ENCODE results near the gene PLA2G4C. TPM values are rescaled to one million over a fixed set of nuclear protein-coding genes. Genes with fewer than 3 reads are reported as not detected.
"Not testable (repeated sequence)": the region's sequence is repeated elsewhere in the genome, so short reads cannot be mapped to it uniquely, and the experiment has no call there.

PLA2G4C gene
- total RNA-seq, 1 donor = 6.3 TPM

DNA sequence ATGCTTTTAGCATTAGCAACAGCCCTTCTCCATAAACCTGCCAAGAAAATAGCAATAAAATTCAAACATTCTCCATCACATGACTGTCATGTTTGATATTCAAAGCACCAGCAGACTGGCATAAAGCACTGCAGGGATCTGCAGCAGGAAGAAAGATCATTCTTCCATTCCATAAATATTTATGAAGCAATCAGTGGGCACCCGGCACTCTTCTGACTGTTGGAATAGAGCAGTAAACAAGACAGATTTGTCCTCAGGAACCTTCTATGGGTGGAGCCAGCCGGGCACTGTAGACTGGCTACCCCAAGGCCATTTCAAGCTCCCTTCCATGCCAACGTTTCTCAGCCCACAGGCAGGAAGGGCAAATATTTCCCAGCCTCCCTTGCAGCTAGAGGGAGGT, 25.5 kb downstream of the PLA2G4C start:
- DNase-seq (ENCODE audit: low read depth) = no peak
- H3K4me3 ChIP-seq (ENCODE audit: low read depth, low read length) = no peak overlapping the region

DNA sequence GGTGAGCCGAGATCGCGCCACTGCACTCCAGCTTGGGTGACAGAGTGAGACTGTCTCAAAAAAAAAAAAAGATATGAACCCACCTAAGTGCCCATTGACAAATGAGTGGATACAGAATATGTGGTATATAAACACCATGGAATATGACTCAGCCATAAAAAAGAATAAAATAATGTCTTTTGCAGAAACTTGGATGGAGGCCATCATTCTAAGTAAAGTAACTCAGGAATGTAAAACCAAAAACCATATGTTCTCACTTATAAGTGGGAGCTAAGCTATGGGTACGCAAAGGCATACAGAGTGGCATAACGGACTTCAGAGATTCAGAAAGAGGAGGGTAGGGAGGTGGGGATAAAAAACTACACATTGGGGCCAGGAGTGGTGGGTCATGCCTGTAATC, 29.5 kb downstream of the PLA2G4C start:
- TF ChIP-seq, protein P1, sequence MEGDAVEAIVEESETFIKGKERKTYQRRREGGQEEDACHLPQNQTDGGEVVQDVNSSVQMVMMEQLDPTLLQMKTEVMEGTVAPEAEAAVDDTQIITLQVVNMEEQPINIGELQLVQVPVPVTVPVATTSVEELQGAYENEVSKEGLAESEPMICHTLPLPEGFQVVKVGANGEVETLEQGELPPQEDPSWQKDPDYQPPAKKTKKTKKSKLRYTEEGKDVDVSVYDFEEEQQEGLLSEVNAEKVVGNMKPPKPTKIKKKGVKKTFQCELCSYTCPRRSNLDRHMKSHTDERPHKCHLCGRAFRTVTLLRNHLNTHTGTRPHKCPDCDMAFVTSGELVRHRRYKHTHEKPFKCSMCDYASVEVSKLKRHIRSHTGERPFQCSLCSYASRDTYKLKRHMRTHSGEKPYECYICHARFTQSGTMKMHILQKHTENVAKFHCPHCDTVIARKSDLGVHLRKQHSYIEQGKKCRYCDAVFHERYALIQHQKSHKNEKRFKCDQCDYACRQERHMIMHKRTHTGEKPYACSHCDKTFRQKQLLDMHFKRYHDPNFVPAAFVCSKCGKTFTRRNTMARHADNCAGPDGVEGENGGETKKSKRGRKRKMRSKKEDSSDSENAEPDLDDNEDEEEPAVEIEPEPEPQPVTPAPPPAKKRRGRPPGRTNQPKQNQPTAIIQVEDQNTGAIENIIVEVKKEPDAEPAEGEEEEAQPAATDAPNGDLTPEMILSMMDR (IDR thresholded peaks at IDR 0.05; ENCODE audit: insufficient read depth, low read length) = no peak
- DNase-seq (ENCODE audit: low read depth) = peak; percentile 19
- H3K4me3 ChIP-seq (ENCODE audit: low read depth, low read length) = no peak overlapping the region

More for the DNA sequence above, 25.5 kb downstream of the PLA2G4C start:
- TF ChIP-seq, protein P1 (IDR thresholded peaks at IDR 0.05; ENCODE audit: insufficient read depth, low read length) = no peak

DNA sequence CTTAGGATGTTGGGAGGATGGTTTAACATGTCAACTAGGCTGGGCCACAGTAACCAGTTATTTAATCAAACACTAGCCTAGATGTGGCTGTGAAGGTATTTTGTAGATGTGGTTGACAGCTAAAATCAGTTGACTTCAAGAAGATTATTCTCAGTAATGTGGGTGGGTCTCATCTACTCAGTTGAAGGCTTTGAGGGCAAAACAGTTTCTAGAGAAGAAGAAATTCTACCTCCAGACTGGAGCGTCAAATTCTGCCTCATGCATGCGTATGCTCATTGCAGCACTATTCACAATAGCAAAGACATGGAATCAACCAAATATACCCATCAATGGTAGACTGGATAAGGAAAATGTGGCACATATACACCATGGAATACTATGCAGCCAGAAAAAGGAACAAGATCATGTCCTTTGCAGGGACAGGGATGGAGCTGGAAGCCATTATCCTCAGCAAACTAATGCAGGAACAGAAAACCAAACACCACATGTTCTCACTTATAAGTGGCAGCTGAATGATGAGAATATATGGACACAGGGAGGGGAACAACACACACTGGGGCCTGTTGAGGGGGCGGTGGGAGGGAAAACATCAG, 40.3 kb downstream of the PLA2G4C start:
- not testable (repeated sequence) for DNase-seq (ENCODE audit: low read depth); H3K4me3 ChIP-seq (ENCODE audit: low read depth, low read length)

DNA sequence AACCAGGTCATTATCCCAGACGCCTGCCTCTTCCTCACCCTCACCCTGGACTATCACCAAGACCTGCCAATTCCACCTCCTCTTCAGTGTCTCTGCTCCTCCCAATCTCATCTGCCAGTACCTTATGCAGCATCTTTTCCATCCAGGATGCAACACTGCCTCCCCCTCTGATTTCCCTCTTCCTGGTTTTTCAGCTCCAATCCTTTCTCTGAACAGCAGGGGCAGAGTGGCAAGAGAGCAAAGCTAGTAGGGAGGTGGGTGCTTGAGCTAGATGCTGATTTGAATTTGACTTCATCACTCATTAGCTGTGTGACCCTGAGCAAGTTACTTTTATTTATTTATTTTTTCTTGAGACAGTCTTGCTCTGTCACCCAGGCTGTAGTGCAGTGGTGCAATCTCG, 41.2 kb downstream of the PLA2G4C start:
- TF ChIP-seq, protein P1 (IDR thresholded peaks at IDR 0.05; ENCODE audit: insufficient read depth, low read length) = peak; percentile 7
- no peak for DNase-seq (ENCODE audit: low read depth)
- H3K4me3 ChIP-seq (ENCODE audit: low read depth, low read length) = no peak overlapping the region

DNA sequence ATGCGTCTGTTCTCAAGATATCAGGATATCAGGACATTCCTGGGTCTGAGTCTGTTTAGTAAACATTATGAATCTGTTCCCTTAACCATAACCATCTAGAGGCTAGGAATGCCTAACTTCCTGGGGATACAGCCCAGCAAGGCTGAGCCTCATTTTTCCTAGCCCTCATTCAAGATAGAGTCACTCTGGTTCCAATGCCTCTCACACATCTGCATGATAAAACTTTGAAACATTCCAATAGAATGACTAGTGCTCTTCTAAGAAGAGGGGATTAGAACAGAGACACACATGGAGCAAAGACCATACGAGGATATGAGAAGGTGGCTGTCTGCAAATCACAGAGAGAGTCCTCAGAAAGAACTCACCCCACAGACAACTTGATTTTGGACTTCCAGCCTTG, 46.1 kb downstream of the PLA2G4C start:
- TF ChIP-seq, protein P1 (IDR thresholded peaks at IDR 0.05; ENCODE audit: insufficient read depth, low read length) = no peak
- H3K4me3 ChIP-seq (ENCODE audit: low read depth, low read length) = no peak overlapping the region
- DNase-seq (ENCODE audit: low read depth) = no peak

DNA sequence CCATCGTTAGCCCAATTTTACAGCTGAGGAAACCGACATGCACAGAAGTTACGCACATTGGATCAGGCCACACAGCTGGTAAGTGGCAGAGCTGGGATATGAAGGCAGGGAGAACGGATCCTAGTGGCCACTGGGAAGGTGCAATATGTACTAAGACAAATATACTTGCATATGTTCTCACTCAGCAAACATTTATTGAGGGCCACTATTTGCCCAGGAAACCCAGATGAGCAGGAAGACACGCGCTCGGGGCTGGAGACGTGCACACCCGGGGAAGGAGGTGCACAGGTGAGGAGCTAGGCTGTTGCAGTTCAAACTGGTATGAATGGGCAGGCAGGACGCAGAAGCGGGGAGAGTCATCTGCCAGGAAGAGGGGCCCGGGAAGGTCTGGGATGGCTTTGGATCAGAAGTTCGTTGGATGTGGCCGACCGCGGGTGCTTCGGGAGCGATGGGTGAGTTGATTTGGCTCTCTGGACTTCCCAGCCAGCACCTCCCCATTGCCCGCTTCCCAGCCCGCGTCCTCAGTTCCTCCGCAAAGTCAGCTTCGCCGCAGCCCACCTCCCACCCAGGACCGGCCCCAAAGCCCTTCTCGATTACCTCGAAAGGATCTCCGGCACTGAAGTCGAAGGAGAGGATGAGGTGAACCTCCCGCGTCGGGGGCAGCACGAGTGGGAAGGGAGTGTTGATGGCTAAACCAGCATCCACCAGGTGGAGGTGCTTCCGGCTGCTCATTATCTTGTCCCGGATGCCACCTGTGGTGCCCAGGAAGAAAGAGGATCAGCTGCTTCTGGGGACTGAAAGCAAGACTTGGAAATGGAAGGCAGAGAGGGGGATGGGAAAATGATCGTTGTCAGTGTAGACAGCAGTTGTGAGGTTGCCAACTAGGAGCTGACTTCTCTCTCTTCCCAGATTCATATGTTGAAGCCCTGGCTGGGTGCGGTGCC, 48.9 kb downstream of the PLA2G4C start:
- DNase-seq (ENCODE audit: low read depth) = no peak
- TF ChIP-seq, protein P1 (IDR thresholded peaks at IDR 0.05; ENCODE audit: insufficient read depth, low read length) = no peak
- no peak overlapping the region for H3K4me3 ChIP-seq (ENCODE audit: low read depth, low read length)

DNA sequence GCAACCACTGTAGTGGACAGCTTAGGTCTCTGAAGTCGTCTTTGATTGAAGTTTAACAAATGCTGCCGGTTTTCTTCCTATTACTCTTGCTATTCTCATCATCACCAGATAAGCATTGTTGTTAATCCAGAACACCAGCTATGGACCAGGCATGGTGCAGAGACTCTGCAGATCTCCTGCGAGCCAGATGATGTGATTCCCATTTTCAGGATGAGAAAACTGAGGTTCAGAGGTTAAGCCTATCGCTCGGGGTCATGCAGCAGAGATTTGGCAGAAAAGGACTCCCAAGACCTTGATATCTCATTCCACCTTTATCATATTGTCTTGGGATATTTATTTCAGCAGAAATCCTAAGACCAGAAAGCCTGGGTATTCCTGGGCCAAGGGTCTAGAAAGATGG, 50.2 kb downstream of the PLA2G4C start:
- no peak for DNase-seq (ENCODE audit: low read depth)
- H3K4me3 ChIP-seq (ENCODE audit: low read depth, low read length) = no peak overlapping the region
- TF ChIP-seq, protein P1 (IDR thresholded peaks at IDR 0.05; ENCODE audit: insufficient read depth, low read length) = no peak
